GM19240 (cell line): ENCODE results near the gene KIAA0513.

ENCODE experiments used
- DNase-seq: peaks from one replicate; pipeline ENCODE4 v3.0.0; 2011; ENCODE audit warnings: low spot score; ENCODE audit not compliant: insufficient read length

KIAA0513 gene

DNA sequence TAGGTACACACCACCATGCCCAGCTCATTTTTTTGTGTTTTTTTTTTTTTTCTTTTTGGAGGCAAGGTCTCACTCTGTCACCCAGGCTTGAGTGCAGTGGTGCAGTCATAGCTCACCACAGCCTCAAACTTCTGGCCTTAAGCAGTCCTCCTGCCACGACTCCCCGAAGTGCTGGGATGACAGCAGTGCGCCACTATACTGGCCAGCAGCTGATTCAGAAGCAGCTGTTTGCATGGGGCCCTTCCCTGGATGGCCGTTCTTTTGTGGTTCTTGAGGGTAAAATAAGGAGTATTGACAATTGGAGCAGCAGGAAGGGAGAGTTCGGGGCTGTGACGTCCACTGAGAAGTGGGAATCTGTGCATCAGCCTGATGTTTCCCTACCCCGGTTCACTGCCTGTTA lies 41.6 kb downstream of the KIAA0513 start:
- DNase-seq, result no peak

DNA sequence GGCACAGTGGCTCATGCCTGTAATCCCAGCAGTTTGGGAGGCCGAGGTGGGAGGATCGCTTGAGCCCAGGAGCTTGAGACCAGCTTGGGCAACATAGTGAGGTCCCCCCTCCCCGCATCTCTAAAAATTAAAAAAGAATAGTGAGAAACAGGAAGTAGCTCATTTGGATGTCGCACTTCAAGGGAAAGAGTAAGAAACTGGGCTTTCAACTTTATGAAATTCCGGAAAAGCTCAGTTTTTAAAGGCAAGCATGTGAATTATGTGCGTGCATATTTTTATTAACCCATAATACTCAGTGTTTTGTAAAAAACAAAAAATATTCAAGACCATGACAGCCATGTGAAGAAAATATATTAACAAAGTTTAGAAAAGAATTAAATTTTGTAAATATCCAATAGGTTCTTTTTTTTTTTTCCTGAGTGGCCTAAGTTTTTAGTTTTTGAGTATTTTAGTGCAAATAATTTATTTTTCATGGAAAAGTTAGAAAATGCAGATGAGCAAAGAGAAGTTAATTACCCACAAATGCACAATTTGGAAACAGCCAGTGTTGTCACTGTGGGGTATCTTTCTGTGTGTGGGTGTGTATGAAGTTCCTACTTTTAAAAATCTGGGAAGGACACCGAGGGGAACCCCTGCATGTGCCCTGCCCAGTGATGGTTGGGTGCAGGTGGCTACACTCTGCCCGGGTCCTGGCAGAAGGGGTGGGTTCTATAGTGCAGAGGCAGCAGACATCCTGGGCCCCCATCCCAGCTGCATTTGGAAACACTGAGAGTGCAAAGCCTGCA lies 44.7 kb downstream of the KIAA0513 start:
- DNase-seq, result no peak

DNA sequence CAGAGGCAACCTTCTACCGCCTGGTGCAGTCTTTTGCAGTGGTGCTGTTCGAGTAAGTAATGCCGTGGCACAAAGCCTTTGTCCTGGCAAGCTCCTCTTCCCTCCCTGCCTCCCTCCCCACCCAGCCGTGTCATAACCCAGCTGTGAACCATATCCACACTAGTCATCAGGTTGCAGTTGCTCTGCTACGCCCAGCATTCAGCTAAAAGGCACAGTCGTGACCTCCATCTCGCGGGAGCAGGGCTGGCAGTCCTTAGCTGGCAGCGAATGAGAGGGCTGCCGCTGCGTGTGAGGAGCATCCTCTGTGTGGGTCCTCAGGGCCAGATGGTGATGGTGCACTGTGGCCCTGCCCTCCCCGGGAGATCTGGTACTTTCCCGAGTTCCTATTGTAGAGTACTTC lies 45.4 kb downstream of the KIAA0513 start:
- DNase-seq, result no peak

DNA sequence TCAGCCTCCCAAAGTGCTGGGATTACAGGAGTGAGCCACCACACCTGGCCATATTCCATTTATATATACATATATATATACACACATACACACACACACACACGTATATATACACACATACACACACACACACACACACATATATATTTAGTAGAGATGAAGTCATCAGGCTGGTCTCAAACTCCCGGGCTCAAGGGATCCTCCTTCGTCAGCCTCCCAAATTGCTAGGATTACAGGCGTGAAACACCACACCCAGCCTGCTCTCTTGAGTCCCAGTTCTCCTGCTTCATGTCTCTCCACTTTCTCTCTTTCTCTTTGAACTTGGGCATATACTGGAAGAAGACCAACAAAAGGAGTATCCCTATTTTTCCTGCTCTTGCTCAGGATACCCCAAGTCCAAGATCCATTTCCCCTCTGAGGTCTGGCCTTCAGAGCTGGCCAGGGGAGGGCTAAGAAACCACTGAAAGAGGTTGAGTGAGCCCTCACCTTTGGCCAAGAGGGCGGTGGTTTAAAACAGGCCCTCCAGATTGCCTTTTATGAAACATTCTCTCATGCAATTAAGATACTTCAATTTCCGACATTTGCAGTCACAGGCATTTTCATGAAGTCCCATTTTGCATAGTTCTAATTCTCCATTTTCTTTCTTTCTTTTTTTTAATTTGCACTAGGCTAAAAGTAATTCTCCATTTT lies 46.8 kb downstream of the KIAA0513 start:
- DNase-seq, result no peak

DNA sequence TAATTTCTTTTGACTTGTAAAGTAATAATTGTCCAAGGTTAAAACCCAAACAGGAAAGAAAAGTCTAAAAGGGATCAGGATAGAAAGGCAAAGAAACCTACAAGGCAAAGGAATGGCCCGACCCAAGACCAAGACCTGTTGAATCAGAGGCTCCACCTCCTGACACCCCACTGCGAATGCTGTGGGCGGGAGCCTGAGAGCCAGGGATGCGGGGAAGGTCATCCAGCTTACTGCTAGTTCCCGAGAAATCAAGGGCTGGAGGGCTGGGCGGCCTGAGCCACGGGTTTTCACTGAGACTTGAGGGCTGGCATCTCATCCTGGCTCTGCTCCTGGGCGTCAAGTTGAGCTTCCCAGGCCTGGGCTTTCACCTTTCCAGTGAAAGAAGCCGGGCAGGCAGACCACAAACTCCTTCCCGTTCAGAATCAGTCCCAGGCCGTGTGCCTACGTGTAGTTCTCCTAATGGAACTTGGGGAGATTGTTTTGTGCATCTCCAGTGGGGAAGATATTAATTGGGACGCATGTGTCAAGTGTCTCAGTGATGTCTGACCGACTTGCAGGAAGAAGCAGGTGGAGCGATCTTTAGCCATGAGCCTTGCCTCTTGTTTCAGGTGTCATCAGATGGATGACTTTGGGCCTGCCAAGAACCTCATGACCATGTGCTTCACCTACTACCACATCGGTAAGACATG lies 47.8 kb downstream of the KIAA0513 start:
- DNase-seq, result no peak

DNA sequence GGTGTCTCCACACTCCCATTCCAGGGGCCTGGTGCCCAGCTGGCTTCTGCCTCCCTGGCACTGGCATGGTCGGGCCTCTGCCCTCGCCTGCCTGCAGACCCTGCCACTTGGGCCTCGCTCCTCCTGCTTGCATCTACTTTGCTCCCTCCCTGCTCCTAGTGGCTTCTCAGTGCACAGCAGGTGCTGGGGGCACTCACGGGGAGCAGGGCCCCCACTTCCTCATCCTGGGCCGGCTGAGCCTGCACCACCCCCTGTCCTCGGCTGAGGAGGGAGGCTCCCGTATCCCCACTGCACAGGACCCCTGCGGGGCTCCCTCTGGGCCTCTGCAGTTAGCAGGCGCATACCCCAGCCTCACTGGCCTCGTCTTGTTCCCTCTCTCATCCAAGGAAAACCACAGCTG lies 49.4 kb downstream of the KIAA0513 start:
- DNase-seq, result no peak

DNA sequence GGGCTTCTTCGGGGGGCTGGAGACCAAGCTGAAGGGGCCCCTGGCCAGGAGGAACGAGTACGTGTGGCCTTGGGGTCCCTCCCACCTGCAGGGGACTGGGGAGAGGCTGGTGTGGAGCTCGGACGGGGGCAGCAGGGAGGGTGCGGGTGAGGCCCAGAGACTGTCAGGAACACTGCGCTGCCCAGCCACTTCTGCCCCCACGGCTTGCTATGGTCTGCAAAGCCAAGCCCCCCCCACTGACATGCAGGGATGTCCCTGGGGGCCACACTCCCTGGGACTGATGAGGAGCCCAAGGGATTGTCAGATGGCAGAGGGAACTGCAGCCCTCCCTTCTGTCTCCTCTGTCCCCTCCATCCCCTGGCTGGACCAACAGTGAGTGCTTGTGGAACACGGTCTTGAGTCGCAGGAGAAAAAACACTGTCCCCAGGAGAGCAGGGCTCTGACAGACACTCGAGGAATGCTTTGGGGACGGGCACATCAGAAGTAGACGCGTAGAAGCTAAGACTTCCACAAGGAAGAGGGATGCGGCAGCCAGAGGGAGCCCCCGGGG lies 50.1 kb downstream of the KIAA0513 start:
- DNase-seq, result no peak

DNA sequence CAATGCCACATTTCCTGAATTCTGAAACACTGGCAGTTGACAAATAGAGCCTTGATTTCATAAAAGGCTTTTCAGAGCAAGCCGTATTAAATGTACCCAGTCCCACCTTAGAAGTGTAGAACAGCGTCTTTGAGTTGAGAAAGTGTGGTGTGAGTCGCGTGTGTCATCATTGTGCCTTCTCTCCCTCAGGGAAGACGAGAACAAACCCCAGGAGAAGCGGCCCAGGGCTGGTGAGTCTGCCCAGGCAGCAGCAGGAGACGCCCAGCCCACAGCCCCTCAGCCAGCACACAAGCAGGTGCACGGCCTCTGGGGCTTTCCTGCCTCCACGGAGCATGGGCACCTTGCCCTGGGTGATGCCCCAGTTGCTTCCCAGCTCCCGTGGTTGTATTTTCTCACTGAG lies 50.6 kb downstream of the KIAA0513 start:
- no peak for DNase-seq

DNA sequence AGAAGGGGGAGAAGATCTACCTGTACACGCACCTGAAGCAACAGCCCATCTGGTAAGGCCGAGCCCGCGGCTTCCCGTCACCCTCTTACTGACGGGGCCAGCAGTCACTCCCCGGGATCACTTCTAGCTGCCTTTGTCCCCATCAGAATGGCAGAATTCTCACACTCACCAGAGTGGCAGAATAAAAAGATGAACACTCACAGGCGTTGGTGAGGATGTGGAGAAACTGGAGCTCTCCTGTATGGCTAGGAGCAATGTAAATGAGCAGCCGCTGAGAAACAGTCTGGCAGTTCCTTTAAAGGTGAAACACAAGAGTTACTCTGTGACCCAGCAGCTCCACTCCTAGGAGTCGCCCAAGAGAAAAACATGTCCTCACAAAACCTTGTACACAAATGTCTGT lies 51.4 kb downstream of the KIAA0513 start:
- no peak for DNase-seq

DNA sequence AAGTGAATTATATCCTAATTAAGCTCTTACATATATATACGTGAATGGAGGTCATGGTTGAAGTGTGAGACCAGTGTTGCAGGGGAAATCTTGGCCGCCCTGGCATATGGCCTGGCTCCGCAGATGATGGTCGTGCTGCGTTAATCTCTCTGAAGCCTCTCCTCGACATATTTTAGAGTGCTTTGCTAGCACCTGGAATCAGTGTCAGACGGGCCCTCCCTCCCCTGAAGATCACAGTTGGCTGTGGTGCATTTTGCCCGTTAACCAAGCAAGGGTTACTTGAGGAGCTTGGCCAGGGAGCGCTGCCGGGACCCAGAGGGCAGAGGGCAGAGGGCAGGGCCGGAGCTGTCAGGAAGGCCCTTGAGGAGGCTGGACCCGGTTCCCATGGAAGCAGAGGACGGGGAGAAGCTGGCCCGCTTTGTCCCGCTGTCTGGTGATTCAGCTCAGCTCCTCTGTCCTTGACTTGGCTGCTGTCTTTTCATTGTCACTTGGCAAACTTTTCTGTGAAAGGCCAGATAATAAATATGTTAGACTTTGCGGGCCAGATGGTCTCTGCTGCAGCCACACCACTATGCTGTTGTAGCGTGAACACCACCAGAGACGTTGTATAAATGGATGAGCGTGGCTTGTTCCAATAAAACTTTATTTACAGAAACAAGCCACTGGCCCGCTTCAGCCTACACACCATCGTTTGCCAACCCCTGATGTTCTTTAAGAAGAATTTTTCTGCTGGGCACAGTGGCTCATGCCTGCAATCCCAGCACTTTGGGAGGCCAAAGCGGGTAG lies 52.4 kb downstream of the KIAA0513 start:
- no peak for DNase-seq

DNA sequence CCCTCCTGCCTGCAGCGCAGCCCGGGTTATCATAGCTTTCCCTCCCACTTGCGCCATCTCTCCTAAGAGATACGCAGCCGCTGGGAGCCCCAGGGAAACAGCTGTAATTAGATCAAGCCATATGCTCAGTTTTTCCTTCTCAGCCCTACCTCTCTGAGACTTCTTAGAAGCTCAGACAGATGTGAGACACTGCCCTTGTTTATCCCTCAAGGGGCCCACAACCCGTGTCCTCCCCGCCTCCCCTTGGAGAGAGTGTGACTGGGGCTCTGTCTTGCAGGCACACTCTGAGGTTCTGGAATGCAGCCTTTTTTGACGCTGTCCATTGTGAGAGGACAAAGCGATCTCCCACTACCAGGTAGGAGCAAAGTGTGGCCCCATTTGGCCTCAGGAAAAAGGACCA lies 53.4 kb downstream of the KIAA0513 start:
- DNase-seq, result no peak

DNA sequence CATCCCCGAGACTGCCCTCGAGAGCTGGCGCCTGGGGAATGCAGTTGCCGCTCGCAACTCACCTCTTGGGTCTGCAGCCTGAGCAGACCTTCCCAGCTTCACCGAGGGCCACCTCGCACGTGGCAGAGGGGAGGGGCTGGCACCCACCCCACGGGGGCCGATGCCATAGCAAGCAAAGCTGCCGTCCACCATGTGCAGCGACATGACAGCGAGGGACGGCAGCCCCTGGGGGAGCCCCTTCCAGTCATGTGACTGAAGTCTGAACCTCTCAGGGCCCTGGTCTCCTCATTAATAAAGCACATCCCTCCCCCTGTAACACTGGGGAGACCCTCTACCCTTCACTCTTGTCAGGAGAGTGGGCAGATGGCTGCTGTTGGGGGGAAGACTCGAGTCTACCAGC lies 54.2 kb downstream of the KIAA0513 start:
- no peak for DNase-seq

DNA sequence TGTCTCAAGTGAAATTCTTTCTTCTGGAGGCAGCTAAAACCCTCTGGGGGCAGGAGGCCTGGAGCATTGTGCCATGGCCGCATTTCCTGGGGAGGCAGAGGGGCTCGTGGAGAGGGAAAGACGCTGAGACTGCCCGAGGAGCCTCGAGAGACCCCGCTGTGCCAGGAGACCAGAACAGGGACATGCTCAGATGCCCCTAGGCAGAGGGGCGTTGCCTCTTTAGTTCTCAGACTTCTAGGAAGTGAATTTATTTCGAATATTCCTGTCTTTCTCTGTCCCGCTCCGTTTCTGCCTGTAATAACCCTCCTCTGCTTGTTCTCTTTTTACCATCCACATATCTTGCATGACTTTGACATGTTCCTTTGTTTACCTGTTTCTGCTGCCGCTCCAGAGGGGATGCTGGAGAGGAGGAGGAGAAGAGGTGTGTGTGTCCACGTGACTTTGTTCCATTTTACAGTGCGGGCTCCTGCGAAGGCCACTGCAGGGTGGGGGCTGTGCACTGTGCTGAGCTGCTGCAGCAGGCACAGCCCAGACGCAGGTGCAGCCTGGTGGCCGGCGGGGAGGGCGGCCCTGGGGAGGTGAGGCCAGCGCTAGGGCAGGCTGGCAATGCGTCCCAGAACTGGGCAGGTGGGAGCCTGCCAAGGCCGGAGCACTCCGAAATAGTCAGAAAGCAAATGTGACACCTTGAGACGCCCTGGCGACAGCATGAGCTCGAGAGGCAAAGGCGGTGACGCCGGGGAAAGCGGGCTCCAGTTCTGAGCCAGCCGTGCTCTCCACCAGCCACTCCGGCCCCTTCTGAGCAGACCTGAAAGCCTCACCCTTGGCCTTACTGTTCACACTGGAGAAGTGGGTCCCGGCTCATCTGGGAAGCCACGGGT lies 54.8 kb downstream of the KIAA0513 start:
- peak; percentile 24 for DNase-seq

DNA sequence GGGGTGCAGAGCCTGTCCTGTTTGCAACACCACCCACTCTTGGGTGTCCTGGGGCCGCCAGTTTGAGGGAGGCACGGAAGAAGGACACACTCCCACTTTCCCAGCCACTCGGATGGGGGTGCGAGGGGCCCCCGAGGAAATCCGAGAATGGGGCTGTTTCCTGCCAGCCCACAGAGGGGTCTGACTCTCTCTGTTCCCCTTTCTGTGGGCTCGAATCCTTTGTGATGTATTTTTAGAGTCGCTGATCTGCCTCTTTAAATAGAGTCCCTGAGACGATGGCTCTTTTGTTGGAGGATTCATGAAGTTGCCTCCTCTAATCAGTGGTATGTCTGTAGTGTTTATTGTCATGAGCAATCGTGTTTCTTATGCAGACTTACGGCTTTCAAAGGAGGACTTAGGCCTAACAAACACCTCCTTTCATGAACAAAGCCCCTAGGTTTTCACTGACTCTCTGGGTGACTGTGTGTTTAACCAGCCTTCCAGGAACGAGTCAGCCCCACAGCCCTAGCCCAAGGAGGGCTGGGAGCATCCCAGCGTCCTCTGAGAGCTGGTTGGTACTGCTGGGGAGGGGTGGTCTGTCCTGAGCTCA lies 55.5 kb downstream of the KIAA0513 start:
- DNase-seq, result no peak

DNA sequence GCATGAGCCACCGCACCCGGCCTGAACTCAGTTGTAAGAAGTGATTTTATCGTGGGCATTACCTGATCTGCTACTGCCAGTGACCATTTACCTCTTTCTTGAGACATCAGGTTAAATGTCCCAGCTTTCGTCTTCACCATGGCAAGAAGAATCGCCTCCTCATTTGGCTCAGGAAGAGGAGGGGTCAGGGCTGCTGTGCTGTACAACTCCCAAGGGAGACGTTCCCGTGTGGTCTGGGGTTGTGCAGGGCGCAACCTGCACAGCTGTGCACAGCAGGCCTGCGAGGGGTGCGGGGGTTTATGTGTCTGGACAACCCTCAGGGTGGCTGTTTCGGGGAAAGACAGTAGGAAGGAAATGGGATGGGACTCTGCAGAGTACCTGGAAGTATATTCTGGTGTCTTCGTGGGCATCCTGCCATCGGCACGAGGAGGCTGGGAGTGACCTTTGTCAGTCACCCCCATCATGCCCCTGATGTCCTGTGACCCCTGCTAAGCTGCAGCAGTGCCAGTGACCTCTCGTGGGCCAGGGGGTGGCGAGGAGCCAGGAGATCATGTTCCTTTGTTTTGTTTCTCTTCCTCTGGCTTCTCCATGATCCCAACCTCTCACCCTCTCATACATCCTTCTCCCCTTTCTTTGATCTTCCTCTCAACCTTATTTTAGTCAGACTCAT lies 57.4 kb downstream of the KIAA0513 start:
- DNase-seq, result no peak

DNA sequence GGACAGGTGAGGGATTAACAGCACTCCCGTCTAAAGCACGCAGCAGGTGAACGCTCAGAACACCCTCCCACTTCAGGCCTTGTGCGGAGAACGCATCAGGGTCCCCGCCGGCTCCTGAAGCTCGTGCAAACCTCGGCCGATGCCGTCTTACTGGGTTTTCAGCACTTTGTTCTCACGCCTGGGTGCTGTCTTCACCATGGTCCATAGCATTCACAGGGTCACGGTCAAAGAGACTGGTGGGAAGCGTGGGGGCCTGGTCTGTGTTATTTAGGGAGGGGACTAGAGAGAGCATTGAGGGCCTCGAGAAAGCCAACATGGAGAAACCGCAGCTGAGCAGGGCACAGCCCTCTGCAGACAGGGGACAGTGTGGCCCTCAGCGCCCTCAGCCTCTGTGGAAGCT lies 58.1 kb downstream of the KIAA0513 start:
- DNase-seq, result no peak

DNA sequence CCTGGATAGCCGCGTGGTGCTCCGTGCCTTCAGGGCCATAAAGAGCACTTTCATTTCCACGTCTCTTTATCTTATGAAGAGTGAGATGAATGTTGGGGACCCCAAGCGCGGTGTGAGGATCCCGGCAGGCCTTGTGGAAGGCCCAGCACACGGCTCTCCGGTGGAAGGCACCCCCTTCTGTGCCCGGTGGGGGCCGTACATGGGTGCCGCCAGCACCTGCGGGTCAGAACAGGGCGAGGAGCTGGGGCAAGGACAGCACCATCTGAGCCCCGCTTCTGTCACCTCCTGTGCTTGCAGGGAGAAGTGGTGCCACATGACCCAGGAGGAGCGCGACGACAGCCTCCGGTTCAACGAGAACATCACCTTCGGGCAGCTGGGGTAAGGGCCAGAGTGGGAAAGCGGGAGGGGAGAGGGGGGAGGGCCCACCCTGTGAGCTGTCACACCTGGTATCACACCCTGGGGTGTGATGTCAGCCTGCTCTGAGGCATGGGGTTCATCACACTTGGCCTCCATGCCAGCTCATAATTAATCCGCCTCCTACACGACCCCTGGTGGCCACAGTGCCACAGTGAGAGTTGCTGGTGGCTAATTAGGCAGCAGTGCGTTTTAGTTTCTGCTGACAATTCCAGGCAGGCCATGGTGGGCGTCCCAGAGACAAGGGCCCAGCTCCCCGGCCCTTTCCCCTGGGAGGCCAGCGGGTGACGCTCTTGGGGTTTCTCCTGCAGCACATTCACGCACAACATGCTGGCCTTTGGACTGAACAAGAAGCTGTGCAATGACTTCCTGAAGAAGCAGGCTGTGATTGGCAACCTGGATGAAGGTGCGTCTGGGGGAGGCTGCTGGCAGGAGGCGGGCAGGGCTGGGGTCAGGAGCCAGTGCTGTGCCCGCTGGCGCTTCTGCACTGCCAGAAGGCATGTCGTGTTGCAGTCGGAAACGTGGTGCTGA lies 59.0 kb downstream of the KIAA0513 start:
- peak; percentile 83 for DNase-seq

DNA sequence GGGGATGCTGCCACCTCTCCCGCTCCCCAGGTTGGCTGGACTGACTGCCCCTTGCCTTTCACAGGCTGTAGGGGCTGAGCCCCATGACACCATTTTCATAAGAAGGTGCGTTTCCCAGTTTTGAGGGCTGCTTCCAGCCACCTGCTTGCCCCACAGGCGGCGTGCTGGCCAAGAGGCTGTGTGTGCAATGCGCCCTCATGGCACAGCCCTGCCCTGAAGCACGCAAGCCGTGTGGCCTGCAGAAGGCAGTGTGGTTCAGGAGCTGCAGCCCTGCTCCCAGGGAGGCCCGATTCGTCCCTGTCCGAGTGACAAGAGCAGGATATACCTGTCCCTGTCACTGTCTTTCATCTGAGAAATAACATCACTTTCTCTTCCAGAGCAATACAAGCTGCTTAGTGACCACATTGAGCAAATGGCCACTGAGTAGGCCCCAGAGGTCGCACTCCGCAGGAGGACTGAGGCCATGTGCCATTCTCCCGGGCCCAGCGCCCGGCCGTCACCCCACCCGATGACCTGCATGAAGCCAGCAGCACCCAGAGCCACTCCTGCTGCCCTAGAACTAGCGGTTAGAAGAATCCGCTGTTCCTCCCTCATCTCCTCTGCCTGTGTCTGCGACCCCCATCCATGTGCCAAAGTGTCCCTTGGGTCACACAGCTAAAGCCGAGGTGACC lies 60.4 kb downstream of the KIAA0513 start:
- no peak for DNase-seq
